Lung (tissue), 12 donors: Measurements from ENCODE around the gene RASA3. TPM values are rescaled to one million over a fixed set of nuclear protein-coding genes. Genes with fewer than 3 reads are reported as not detected.

Experiments
- ATAC-seq: fragments of 200-7000 bp; cut with Tn5 transposase; one replicate; pipeline ENCODE4 v1.9.1; 2020; ENCODE audit warnings: moderate number of reproducible peaks; ENCODE audit not compliant: insufficient read depth, low FRiP score
- DNase-seq, 3 donors: peaks; one replicate each; pipeline ENCODE4 v3.0.0-alpha.2; 2013 to 2017
- H3K27ac ChIP-seq, 2 donors: one replicate each; pipeline ENCODE4 v1.5.1; 2013; ENCODE audit warnings: mild to moderate bottlenecking in 2 of 2, moderate library complexity in 2 of 2, control low read depth in 1 of 2, inconsistent platforms in 1 of 2, low read depth in 1 of 2, low read length in 1 of 2
- H3K27me3 ChIP-seq, 3 donors: one replicate each; pipeline ENCODE4 v1.5.1; 2013; ENCODE audit warnings: low read length in 2 of 3; ENCODE audit not compliant: control insufficient read depth in 3 of 3, insufficient read depth in 3 of 3
- H3K36me3 ChIP-seq, 4 donors: one replicate each; pipeline ENCODE4 v1.5.1; 2013; ENCODE audit warnings: low read length in 4 of 4, mild to moderate bottlenecking in 1 of 4, moderate library complexity in 1 of 4; ENCODE audit not compliant: control insufficient read depth in 4 of 4, insufficient read depth in 4 of 4
- H3K4me1 ChIP-seq, 5 donors: one replicate each; pipeline ENCODE4 v1.5.1; 2013; ENCODE audit warnings: low read length in 5 of 5, mild to moderate bottlenecking in 2 of 5, moderate library complexity in 1 of 5; ENCODE audit not compliant: control insufficient read depth in 5 of 5, insufficient read depth in 5 of 5
- H3K4me3 ChIP-seq: one replicate; pipeline ENCODE4 v1.5.1; 2013; ENCODE audit warnings: mild to moderate bottlenecking, control low read depth, moderate library complexity
- H3K9ac ChIP-seq, 2 donors: one replicate each; pipeline ENCODE4 v1.5.1; 2013; ENCODE audit warnings: low read length in 2 of 2, control low read depth in 1 of 2; ENCODE audit not compliant: insufficient read depth in 1 of 2
- H3K9me3 ChIP-seq, 4 donors: one replicate each; pipeline ENCODE4 v1.5.1; 2013; ENCODE audit warnings: low read length in 3 of 4, mild to moderate bottlenecking in 1 of 4, moderate library complexity in 1 of 4; ENCODE audit not compliant: control insufficient read depth in 4 of 4, insufficient read depth in 3 of 4
- CTCF ChIP-seq: IDR thresholded peaks from 2 replicates; pipeline ENCODE4 v1.5.1; 2012; ENCODE audit warnings: mild to moderate bottlenecking; ENCODE audit errors: control extremely low read depth, extremely low read depth
- WGBS, 2 donors: extraction: QIAGEN DNeasy Blood & Tissue Kit; methylation state at CpG; one replicate each; pipeline ENCODE4 v1.1.7; 2013; 5-methylcytosine and 5-hydroxymethylcytosine counted together
- polyA plus RNA-seq, 2 donors: library from polyadenylated mRNA; stranded (reverse); fragments of 200-250 nt; gene quantifications; one replicate each; pipeline ENCODE4 v1.2.1, GENCODE V29; 2013
- total RNA-seq, 2 donors: library from RNA; depleted of rRNA in 1 of 2; stranded (reverse); fragments of >200 nt in 1 of 2; gene quantifications; one replicate each; pipeline ENCODE4 v1.2.1, GENCODE V29; 2014 to 2021
- donor health status: control.
- donor health status: control.
- donor health status: Bipolar disorder and iron deficiency.
- donor health status: healthy.
- donor health status: DM: yes; HTN: yes; CAD: no.

RASA3 gene
- total and polyA plus RNA-seq, 4 donors = 7.4 to 22.8 (median 16.2) TPM

GRCh38 chr13:113962975-113963374 is 169.4 kb downstream of the RASA3 start:
- H3K36me3 ChIP-seq = peaks cover 0 to 4% (median 2%) of the 10 kb centered on the region in 4 donors
- no peaks in the 10 kb centered on the region for H3K27me3 ChIP-seq
- ATAC-seq = no peak
- no peak overlapping the region for H3K4me3 ChIP-seq
- no peak for TF ChIP-seq CTCF
- peaks cover 0 to 14% (median 3%) of the 10 kb centered on the region in 4 donors for H3K9me3 ChIP-seq
- no peak overlapping the region for H3K27ac ChIP-seq
- no peak overlapping the region for H3K9ac ChIP-seq
- no peak for DNase-seq
- WGBS, 2 donors = 85 to 94% methylated on average over 17 of the region's 17 CpGs
- no peaks in the 10 kb centered on the region for H3K4me1 ChIP-seq

GRCh38 chr13:113962386-113962785 is 170.0 kb downstream of the RASA3 start:
- DNase-seq = no peak
- WGBS, 2 donors = 87 to 89% methylated on average over 11 of the region's 11 CpGs
- H3K27me3 ChIP-seq = no peaks in the 10 kb centered on the region
- H3K9me3 ChIP-seq = peaks cover 0 to 14% (median 3%) of the 10 kb centered on the region in 4 donors
- ATAC-seq = no peak
- no peak overlapping the region for H3K9ac ChIP-seq
- no peak overlapping the region for H3K4me3 ChIP-seq
- peaks cover 0 to 4% (median 2%) of the 10 kb centered on the region in 4 donors for H3K36me3 ChIP-seq
- no peaks in the 10 kb centered on the region for H3K4me1 ChIP-seq
- no peak overlapping the region for H3K27ac ChIP-seq
- no peak for TF ChIP-seq CTCF

GRCh38 chr13:113960276-113960948 is 172.0 kb downstream of the RASA3 start:
- no peak for ATAC-seq
- no peak overlapping the region for H3K9ac ChIP-seq
- no peak overlapping the region for H3K4me3 ChIP-seq
- peaks cover 0 to 5% (median 0%) of the 10 kb centered on the region in 4 donors for H3K36me3 ChIP-seq
- no peaks in the 10 kb centered on the region for H3K4me1 ChIP-seq
- TF ChIP-seq CTCF = no peak
- 81 to 83% methylated on average over 6 of the region's 6 CpGs for WGBS, 2 donors
- peaks cover 0 to 9% (median 3%) of the 10 kb centered on the region in 4 donors for H3K9me3 ChIP-seq
- H3K27me3 ChIP-seq = no peaks in the 10 kb centered on the region
- H3K27ac ChIP-seq = no peak overlapping the region
- DNase-seq = no peak
